Measurements from ENCODE around the gene DYNLT5. TPM values are rescaled to one million over a fixed set of nuclear protein-coding genes. Genes with fewer than 3 reads are reported as not detected.
"Not testable (repeated sequence)": the region's sequence is repeated elsewhere in the genome, so short reads cannot be mapped to it uniquely, and the experiment has no call there.

Gene DYNLT5
- total and polyA plus RNA-seq, 9 donors: 0.05 to 11.4 (median 0.48) TPM

DNA sequence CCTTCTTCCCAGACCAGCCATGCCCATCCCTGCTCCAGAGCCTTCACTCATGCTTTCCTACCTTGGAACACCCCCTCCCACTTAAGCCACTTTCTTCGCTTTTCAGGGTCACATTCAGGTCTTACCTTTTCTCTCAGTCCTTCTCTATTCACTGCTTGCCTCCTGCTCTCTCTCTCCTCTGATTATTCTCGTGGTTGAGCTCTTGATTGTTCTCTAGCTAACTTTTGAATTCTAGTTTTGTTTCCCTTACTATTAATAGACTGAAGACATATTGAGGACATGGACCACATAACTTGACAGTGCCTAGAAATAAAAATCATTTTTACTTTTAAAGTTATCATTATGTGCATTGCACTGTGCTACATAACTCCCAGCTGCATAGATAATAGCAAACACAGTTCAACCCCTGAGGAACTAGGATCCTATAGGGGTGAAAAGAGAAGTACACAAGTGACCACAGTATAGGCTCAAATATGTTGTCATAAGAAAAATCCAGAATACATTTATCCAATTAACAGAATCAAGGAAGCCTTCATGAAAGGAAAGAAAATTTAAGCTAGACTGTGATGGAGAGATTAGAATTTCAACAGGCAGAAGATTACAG lies 27.3 kb downstream of the DYNLT5 start:
- no peaks in the 10 kb centered on the region for H3K36me3 ChIP-seq
- WGBS, 3 donors: 49 to 64% (median 57%) methylated on average over 2 of the region's 2 CpGs
- H3K9me3 ChIP-seq: no peaks in the 10 kb centered on the region
- DNase-seq: no peak
- no peak overlapping the region for H3K4me3 ChIP-seq
- no peaks in the 10 kb centered on the region for H3K27me3 ChIP-seq
- TF ChIP-seq POLR2A (IDR thresholded peaks at IDR 0.05) (no peak), EP300 (IDR thresholded peaks at IDR 0.05) (no peak)
- TF ChIP-seq, protein P1, sequence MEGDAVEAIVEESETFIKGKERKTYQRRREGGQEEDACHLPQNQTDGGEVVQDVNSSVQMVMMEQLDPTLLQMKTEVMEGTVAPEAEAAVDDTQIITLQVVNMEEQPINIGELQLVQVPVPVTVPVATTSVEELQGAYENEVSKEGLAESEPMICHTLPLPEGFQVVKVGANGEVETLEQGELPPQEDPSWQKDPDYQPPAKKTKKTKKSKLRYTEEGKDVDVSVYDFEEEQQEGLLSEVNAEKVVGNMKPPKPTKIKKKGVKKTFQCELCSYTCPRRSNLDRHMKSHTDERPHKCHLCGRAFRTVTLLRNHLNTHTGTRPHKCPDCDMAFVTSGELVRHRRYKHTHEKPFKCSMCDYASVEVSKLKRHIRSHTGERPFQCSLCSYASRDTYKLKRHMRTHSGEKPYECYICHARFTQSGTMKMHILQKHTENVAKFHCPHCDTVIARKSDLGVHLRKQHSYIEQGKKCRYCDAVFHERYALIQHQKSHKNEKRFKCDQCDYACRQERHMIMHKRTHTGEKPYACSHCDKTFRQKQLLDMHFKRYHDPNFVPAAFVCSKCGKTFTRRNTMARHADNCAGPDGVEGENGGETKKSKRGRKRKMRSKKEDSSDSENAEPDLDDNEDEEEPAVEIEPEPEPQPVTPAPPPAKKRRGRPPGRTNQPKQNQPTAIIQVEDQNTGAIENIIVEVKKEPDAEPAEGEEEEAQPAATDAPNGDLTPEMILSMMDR (IDR thresholded peaks at IDR 0.05): no peak
- peaks cover 2% of the 10 kb centered on the region for H3K4me1 ChIP-seq (ENCODE audit: insufficient read depth)
- intact Hi-C loops (cut with DNase I): no loop called here
- H3K27ac ChIP-seq: no peak overlapping the region

DNA sequence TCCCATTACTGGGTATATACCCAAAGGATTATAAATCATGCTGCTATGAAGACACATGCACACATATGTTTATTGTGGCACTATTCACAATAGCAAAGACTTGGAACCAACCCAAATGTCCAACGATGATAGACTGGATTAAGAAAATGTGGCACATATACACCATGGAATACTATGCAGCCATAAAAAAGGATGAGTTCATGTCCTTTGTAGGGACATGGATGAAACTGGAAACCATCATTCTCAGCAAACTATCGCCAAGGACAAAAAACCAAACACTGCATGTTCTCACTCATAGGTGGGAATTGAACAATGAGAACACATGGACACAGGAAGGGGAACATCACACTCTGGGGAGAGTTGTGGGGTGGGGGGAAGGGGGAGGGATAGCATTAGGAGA lies 33.5 kb downstream of the DYNLT5 start:
- H3K27me3 ChIP-seq; H3K9me3 ChIP-seq; intact Hi-C loops (cut with DNase I); H3K27ac ChIP-seq; DNase-seq; H3K4me1 ChIP-seq (ENCODE audit: insufficient read depth); H3K4me3 ChIP-seq; H3K36me3 ChIP-seq: not testable (repeated sequence)
- WGBS, 3 donors: 77 to 100% methylated on average over 2 of the region's 2 CpGs; no CpG with 5 or more reads in 1 of the 3 donors

DNA sequence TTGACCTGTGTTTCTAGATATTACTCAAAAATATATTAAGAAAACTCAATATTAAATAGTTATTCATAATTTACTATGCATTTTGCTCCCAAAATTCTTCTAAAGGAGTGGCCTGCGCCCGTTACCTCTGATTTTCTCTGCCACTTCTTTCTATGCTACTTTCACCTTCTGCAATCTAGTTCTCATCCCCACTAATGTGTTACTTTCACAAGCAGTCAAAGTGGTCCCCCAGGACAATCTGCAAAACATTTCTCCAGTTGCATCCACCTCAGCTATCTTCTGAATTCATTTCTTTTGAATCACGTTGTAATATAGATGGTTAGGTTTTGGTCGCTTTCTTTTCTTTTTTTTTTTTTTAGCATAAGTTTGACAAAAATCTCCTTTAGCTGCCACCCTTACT lies 35.4 kb downstream of the DYNLT5 start:
- H3K27me3 ChIP-seq: no peaks in the 10 kb centered on the region
- no peaks in the 10 kb centered on the region for H3K36me3 ChIP-seq
- no peak overlapping the region for H3K27ac ChIP-seq
- TF ChIP-seq EP300 (IDR thresholded peaks at IDR 0.05): no peak
- TF ChIP-seq, protein P1 (IDR thresholded peaks at IDR 0.05): no peak
- no peak for TF ChIP-seq POLR2A (IDR thresholded peaks at IDR 0.05)
- H3K9me3 ChIP-seq: no peaks in the 10 kb centered on the region
- 87 to 88% (median 87%) methylated on average over 4 of the region's 4 CpGs for WGBS, 3 donors
- no peak overlapping the region for H3K4me3 ChIP-seq
- no peaks in the 10 kb centered on the region for H3K4me1 ChIP-seq (ENCODE audit: insufficient read depth)
- no peak for DNase-seq
- intact Hi-C loops (cut with DNase I): no loop called here

DNA sequence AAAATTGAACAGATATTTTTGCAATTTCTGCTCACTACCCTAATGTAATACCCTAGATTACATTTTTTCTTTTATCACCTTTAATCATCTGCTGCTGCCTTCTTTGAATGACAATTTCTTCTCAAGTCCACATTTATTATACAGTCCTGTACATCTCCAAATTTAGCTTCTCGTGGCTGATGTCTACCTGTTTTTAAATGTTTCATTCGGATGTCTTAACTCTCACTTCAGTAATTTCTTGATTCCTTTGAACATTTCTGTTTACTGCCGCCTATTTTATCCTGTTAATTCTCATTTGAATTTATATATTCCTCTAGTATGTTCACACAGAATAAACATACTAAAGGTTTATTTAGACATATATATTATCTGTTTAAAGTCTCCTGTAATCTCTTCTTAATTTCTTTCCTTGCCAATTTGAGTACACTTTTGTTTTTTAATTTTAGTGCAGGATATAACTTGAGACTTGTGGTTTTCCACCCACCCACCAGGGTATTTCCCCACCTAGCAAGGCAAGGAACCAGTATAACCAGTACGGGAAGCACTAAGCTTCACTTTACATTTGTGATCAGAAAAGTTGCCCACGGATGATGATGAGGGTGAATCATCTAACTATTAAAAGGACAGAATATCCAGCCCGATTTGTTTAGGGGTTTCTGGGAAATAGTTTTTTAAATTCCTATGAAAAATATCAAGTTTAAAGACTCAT lies 36.1 kb downstream of the DYNLT5 start:
- no peak for TF ChIP-seq POLR2A (IDR thresholded peaks at IDR 0.05)
- no peaks in the 10 kb centered on the region for H3K27me3 ChIP-seq
- H3K36me3 ChIP-seq: no peaks in the 10 kb centered on the region
- H3K9me3 ChIP-seq: no peaks in the 10 kb centered on the region
- intact Hi-C loops (cut with DNase I): no loop called here
- no peak for DNase-seq
- no peak overlapping the region for H3K27ac ChIP-seq
- no peaks in the 10 kb centered on the region for H3K4me1 ChIP-seq (ENCODE audit: insufficient read depth)
- no peak overlapping the region for H3K4me3 ChIP-seq
- WGBS, 3 donors: 80 to 84% (median 81%) methylated on average over 6 of the region's 6 CpGs

DNA sequence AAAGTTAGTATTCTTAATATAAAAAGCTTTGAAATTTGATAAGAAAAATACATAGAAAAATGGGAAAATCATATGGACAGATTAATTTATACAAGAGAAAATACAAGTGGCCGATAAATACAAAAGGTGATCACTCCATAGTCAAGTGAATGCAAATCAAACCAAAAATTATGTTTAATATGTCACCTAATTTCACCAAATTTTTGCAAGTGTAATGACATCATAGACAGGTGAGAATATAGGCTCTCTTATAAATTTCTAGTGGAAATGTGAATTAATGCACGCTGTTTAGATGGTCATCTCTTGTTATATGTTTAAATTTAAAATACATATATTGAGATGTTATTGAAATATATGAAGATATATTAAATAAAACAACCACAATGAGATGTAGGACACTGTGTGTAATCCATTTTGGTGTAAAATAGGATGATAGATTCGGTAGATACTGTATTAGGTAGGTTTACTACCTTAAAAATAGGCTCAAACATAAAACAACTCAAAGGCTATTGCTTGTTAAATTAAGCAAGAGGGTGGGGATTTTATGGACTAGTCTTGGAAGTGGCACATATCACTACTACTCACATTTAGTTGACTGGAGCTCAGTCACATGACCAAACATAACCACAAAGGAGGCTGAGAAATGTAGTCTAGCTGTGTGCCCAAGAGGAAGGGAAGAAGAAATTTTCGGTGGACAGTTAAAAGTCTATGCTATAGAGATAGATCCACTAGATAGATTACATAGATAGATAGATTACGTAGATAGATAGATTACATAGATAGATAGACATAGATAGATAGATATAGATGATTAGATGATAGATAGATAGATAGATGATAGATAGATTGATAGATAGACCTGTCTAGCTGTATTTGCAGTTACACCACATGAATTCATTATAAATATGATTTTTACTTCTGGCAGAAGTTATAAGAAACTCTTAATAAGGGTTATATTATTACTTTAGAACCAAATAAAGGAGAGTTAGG lies 39.7 kb downstream of the DYNLT5 start:
- H3K4me3 ChIP-seq: no peak overlapping the region
- DNase-seq: no peak
- 79 to 95% (median 87%) methylated on average over 5 of the region's 5 CpGs for WGBS, 3 donors
- H3K27ac ChIP-seq: no peak overlapping the region
- no peak for TF ChIP-seq EP300 (IDR thresholded peaks at IDR 0.05)
- TF ChIP-seq, protein P1 (IDR thresholded peaks at IDR 0.05): no peak
- TF ChIP-seq POLR2A (IDR thresholded peaks at IDR 0.05): no peak
- intact Hi-C loops (cut with DNase I): no loop called here
- H3K36me3 ChIP-seq: no peaks in the 10 kb centered on the region
- no peaks in the 10 kb centered on the region for H3K4me1 ChIP-seq (ENCODE audit: insufficient read depth)
- no peaks in the 10 kb centered on the region for H3K27me3 ChIP-seq
- H3K9me3 ChIP-seq: no peaks in the 10 kb centered on the region

DNA sequence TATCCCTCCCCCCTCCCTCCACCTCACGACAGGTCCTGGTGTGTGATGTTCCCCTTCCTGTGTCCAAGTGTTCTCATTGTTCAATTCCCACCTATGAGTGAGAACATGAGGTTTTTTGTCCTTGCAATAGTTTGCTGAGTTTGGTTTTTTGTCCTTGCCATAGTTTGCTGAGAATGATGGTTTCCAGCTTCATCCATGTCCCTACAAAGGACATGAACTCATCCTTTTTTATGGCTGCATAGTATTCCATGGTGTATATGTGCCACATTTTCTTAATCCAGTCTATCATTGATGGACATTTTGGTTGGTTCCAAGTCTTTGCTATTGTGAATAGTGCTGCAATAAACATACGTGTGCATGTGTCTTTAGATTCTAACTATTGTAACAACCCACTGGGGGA lies 43.6 kb downstream of the DYNLT5 start:
- intact Hi-C loops (cut with DNase I); H3K27me3 ChIP-seq; H3K4me3 ChIP-seq; H3K4me1 ChIP-seq (ENCODE audit: insufficient read depth); H3K27ac ChIP-seq; H3K36me3 ChIP-seq; DNase-seq; H3K9me3 ChIP-seq: not testable (repeated sequence)
- 83 to 98% (median 96%) methylated on average over 2 of the region's 2 CpGs for WGBS, 3 donors

Data from ovary (tissue), 9 donors.